CD4-positive, alpha-beta T cell treated with Interleukin-2 at 100 ng/mL for 4 hours (primary cell): Measurements from ENCODE around the gene RNPEPL1.
"Not testable (repeated sequence)": the region's sequence is repeated elsewhere in the genome, so short reads cannot be mapped to it uniquely, and the experiment has no call there.

Experiments
- DNase-seq: peaks from one replicate; pipeline ENCODE4 v3.0.0-alpha.2; 2020; ENCODE audit warnings: low spot score

RNPEPL1 gene

DNA sequence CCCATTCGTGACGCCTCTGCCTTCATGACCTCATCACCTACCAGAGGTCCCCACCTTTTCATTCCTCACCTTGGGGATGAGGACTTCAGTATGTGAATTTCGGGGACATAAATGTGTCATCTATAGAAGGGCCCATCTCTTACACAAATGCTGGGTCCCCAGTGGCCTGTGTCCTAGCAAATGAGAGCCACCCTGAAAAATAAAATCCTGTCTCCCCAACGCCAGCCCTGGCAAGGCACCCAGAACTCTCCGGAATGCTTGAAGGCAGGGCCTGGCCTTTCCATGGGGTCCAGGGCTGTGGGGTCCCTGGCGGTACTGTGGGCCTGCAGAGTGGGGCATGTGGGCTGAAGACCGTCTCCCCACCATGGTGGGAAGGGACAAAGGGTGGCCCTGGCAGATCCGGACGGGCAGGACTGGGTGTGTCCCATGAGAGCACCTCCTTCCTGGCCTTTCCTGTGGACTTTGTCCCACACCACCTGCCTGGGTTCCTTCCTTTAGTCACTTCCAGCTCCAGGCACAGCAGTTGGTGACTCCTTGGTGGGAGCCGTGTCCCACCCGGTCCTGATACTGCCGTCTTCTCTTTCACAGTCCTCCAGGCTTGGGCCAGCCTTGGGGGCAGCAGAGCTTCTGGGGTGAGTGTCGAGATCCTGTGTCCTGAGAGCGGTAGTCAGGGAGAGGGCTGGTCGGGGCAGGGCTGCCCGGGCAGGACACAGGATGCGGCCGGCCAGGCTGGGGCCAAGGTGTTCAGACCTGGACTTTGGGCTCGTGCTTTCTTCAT lies 36.8 kb downstream of the RNPEPL1 start:
- no peak for DNase-seq

DNA sequence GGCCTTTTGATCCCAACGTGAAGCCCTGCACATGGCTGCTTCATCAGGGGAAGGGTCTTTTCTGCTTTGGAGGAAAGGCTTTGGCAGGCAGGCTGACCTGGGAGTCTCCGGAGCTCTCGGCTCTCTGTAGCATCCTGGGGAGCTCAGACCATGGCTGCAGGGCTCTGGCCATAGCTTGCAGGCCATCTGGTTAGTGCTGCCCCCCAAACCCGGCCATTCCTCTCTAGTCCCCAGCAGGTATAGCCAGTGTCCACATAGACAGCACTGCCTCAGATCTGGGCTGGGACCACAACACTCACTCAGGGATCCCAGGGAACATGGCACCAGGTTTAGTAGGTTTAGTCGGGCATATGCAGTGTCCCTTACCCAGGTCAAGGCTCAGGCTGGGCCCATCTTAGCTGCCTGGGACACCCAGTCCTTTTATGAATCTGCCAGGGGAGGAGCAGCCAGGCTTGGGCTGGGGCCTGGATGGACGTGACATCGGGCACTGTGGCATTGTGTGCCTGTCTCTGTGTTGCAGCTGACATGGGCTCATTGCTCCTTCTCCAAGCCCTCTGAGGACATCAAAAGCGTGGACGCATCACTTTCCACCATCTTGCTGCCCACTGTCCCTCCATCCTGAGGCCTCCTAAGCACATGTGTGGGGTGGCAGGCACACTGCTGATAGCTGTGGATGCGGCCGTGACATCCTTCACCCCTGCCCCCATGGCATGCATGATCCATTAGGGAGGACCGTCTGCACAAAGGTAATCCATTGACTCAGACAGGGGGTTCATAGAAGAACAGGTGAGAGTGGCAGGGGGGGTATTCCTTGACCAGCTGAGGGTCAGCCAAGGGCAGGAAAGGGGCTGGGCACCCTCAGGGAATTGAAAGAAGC lies 37.8 kb downstream of the RNPEPL1 start:
- no peak for DNase-seq

DNA sequence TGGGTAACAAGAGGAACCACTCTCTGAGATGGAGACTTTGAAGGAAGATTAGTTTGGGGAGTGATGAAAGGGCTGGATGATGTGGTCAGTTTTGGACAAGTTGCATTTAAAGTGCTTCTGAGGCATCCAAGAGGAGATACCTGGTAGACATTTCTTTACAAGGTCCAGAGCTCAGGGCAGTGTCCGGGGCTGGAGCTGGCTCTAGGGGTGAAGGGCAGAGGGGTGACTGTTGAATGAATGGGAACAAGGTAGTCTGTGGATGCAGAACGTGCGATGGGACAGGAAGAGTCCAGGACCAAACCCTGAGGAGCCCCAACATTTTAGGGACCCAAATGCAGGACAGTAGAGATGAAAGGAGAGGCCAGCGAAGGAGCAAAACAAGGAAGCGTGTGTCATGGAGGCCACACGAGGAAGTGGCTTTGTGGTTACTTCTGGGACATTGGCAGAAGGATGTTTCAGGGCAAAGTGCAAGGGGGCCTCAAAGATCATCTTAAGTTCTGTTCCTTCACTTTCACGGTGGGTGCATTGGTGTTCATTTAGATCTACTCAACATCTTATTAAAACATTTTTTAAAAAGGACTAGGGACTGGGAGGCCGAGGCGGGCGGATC lies 43.4 kb downstream of the RNPEPL1 start:
- peak; percentile 13 for DNase-seq

DNA sequence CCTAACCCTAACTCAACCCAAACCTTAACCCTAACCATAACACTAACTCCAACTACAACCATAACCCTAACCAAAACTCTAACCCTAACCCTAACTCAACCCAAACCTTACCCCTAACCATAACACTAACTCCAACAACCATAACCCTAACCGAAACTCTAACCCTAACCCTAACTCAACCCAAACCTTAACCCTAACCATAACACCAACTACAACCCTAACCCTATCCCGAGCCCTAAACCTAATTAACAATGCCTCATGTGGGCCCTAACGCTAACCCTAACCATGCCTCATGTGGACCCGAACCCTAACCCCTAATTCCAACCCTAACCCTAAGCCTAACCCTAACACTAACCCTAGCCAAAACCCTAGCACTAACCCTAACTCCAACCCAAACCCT lies 45.5 kb downstream of the RNPEPL1 start:
- no peak for DNase-seq

DNA sequence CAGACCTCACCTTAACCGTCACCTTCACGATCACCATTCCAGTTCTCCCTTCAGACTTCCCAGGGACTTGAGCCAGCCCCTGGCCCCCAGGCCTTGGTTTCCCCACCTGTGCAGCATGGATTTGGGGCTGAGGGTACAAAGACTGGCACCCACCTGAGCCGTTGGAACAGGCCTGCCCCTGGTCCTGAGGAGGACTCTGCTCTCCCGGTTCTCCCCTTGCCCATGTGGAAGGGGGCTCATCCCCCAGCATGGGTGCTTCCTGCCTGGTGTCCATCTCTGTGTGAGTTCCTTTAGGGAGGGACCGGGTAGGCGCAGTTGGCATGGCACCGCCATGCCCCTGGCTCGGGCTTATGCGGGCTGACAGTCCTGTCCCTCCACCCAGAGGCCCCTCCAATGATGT lies 46.1 kb downstream of the RNPEPL1 start:
- DNase-seq: no peak

DNA sequence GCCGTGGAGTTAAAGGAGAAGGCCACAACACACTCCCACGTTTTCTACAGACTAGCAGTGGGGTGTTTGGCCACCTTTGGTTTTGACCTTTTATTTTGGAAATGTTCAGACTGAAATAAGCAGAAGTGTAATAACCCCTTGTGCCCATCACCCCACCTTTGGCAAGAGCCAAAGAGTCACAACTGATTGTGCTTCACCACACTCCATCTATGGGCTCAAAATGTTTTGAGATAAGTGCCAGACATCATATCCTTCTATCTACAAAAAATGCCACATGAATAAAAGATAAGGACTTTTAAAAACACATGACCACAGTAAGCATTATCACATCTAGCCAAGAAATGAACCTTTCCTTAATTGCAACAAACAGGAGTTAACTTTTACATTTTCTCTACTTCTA lies 47.1 kb downstream of the RNPEPL1 start:
- DNase-seq: no peak

DNA sequence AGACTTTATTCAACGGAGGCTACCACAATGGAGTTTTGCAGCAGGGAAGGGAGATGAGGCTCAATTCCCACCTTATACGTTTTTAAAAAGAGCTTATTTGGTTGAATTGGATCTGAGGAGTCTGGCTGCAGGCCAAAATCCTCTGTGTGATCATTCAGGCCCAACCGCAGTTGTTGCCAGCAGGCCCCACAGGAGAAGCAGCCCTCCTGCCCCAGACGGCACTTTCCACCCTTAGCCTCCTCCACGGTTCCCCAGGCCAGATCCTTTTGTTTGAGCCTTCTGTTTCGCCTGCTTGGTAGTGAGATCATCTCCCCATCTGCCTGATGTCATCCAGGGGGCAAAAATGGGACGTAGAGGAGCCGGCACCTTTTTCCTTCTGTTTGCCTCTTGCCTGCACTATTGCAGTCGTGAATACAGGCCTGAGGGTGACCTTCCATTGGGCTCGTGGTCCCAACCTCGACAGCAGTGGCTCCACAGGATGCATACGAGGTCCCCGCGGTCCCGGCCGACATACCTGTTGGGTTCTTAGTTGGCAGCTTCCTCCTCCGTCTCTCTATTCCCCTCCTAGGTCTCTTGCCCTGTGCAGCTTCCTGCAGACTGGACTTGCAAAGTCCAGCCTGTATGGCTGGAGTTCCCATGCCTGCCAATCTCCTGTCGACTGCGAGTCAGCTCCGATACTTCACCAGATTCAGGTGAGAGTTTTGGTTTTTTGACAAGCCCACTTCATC lies 47.7 kb downstream of the RNPEPL1 start:
- no peak for DNase-seq

DNA sequence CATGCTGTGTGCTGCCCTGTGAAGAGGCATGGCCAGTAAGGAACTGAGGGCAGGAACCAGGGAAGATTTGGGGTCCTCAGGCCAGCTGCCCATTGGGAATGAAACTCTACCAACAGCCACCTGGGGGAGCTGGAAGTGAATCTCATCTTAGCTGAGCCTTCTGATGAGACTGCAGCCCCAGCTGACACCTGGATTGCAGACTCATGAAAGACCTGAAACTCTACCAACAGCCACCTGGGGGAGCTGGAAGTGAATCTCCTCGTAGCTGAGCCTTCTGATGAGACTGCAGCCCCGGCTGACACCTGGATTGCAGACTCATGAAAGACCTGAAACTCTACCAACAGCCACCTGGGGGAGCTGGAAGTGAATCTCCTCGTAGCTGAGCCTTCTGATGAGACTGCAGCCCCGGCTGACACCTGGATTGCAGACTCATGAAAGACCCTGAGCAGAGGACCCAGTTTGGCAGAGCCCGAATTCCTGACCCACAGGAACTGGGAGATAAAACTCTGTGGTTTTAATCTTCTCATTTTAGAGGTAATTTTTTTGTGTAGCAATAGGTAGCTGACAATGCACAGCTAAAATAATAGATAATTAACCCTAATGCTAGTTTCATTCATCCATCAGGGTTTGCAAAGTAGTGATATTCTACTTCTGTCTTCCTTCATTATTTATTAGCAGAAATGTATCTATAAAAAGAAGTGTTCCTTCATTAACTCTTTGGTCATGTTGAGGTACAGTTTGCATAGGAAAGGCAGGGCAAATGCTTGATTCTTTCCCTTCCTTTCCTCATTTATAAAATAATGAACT lies 48.8 kb downstream of the RNPEPL1 start:
- not testable (repeated sequence) for DNase-seq

DNA sequence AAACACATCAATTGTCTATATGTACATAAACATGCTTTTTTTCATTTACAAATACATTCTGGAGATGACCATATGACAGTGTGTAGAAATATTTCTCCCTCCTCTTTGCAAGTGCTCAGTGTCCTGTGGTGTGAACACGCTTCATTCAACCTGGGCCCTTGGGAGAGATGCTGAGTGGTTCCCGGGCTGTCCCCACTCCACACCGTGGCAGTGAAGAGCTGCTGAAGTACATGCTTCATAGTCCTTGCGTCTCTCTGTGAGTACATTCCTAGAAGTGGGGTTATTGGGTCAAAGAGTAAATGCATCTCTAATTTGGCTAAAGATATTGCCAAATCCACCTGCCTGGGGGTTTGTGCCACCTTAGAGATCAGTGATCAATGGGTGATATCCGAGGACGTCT lies 50.5 kb downstream of the RNPEPL1 start:
- no peak for DNase-seq

DNA sequence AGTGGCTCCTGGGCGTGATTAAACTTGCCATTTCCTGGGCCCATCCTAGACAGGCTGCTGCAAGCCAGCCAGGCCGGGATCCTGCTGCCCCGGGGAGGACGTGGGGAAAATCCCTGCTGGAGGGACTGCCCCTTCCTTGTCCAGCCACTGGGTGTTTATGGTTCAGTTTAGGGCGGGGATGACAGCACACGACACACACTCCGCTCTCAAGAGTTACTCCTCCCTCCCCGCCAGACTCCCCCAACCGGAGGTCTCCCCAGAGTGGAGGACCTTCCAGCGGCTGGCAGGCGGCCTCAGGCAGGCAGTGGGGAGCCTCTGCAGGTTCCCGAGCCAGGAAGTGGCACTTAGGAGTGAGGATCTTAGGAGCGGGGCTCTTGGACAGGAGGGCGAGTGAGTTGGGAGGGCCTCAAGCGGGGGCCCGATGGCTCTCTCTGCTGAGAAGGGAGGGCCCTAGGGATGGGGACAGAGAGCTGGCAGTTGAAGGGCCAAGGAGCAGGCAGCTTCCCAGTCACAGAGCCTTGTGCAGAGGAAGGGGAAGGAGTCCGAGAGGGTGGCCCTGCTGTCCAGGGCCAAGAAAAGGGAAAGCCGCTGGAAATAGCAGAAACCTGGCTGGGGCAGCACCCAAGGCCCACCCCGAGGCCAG lies 51.3 kb downstream of the RNPEPL1 start:
- no peak for DNase-seq

DNA sequence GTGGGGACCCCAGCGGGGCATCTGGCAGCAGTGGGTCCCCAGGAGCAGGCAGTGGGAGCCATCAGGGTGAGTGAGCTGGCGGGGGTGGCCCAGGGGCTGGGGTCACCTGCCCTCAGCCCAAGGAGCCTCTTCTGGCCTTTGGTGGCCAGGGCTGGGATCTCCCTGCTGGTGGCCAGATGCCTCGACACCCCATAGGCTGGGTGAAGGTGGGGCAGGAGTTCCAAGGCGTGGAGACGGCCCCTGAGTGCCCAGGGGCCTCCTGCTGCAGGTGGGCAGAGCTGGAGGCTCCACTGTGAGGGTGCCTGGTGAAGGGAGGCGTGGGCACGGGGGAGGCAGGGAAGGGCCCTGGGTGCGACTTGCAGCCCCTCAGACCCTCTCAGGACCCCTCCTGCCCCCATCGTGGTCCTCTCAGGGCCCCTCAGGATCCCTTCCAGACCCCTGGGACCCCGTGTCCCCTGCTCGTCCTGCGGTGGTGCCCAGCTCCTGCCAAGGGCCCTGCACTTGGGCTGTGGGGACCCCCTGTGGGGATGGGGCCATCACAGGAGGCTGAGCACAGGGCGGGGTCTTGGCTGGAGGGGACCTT lies 52.0 kb downstream of the RNPEPL1 start:
- no peak for DNase-seq

DNA sequence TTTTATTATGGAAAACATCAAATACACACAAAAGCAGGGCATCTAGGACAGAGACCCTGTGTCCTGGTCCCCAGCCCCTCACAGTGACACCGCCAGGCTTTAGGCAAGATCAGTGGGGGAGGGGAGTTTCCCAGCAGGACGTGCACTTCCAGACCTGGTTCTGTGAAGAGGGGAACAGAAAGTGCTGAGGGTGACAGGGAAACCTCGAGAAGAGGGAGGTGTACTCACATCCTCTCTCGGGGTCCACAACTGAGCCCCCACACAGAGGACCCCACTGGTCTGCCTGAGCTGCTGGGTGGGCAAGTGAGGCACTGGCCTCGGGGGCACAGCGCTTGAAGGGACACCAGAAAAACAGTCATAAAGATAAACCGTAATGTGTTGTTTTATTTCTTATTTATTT lies 52.6 kb downstream of the RNPEPL1 start:
- DNase-seq: no peak

DNA sequence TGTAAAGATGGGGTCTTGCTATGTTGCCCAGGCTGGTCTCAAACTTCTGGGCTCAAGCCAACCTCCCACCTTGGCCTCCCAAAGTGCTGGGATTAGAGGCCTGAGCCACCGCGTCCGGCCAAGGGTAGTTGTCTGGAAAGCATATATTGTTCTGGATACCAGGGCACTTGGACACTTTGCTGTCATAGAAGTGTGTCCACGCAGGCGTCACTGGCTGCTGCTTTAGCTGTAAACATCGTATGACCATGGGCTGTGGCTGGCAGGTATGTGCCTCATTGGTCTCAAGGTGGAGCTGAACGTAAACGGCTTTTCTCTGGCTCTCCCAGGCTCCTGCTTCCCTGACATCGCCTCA lies 53.8 kb downstream of the RNPEPL1 start:
- DNase-seq: no peak

DNA sequence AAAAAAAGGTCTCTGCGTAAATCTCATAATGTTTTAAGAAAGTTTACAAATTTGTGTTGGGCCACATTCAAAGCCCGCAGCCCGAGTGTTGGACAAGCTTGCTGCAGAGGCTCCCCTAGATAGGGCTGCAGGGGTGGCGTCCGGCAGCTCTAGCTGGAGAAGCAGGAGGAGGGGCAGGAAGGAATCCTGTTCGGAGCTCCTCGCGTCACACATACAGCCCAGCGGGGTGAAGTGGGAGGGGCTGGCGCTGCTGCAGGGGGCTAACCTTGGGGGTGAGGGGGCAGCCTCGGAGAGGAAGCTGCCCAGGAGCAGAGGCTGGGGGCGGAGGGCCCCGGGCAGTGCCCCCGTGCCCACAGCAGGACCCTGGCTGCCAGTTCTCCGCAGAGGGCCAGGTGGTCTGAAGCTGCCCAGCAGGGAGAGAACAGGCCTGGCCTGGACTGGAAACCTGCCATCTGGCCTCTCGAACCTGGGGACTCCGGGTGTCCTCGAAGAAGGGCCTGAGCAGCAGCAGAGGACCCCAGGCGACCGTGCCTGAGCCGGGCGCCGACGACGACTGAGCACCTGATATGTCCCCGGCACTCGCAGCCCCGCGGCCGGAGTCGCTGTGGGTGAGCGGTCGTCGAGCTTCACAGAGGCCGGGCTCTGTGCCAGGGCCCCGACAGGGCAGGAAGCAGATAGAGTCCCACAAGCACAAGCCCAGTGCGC lies 54.4 kb downstream of the RNPEPL1 start:
- peak; percentile 49 for DNase-seq

DNA sequence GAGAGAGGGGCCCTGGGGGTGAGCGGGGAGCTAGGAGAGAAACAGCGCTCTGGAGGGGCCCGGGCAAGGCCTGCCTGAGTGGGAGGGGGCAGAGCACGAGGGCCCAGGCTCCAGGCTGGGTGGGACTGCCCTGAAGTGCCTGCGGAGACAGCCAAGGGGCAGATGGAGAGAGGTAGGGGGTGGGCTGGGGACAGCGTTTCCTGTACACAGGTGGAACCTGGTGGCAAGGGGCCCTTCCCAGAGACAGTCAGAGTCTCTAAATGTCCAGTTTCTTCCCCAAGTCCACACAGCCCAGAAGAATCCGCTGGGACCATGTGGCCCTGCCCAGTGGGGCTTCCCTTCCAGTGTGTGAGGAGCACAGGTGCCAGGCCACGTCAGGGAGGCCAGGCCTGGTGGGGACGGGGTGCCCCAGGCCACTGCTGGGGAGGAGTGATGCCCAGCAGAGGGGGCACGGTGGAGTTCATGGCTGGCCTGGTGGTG lies 55.3 kb downstream of the RNPEPL1 start:
- no peak for DNase-seq

DNA sequence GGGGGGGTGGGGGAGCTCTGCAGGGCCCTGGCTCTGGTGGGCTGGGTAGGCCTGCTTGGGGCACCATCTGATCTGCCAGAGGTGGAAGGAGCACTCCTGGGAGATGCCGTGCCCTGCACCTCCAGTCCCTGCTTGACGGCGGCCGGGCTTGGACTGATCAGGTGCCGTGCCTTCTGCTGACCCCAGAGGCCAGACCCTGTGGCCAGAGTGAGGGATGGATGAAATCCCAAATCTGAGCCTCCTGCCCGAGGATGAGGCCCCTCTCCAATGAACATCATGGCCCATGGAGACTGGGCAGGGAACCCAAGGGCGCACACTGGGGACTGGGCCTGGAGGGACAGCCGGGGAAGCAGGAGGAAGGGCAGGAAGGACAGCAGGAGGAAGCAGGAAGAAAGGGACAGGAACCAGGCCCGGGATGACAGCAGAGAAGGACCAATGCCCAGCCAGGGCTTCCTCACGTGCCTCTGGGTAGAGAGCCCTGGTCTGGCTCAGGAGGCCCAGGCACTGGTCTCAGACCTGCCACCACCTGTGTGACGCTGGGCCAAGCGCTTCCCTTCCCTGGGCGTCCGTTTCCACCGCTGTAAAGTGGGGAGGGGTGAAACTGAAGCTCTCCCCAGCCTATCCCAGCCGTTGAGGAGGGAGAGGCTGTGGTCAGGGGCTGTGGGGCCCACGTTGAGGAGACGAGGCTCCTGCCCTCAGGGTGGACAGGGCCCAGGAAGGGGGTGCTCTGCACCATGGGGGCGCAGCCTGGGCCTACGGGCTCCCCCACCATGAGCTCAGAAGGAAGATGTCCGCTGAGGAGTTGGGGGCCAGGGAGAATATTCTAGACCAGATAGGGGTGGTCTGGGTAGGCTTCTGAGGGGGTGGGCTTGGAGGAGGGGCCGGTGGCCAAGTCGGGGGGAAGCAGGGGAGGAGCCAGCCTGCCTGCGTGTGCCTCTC lies 56.0 kb downstream of the RNPEPL1 start:
- no peak for DNase-seq

DNA sequence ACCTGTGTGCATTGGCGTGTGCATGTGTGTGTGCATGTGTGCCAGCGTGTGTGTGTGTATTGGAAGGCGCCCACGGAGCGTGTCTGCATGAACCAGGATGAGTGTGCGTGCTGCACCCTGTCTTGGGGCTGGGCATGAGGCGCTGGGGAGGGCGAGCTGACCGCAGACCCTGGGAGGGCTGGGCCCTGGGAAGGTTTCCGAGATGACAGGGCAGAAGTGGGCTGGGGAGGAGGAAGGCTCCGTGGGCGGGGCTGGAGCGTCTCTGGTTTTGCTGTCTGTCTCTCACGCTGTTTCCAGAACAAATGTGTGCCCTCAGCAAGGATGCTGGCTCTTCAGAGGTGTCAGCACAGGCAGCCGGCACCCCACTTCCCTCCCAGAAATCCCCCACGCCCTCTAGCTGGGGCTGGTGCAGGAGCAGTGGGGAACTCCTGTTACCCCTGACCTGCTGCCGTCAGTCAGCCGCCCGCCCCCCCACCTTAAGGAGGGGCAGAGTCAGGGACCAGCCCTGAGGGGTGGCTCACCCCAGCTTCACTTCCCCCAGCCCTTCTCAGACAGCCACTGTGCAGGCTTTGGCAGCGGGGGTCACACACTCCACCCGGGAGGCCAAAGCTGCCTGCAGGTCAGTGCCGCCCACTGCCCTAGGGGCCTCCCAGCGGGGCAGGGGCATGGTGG lies 56.8 kb downstream of the RNPEPL1 start, which contains the start of gene GPR35:
TSS of gene GPR35 (plus strand) at position 531 of the 672 bp plus-strand sequence. CDS start 4,473 bp downstream, outside the sequence.
- peak; percentile 77 for DNase-seq
